WTC11 (cell line): ENCODE results near the gene IL4R. TPM values are rescaled to one million over a fixed set of nuclear protein-coding genes. Genes with fewer than 3 reads are reported as not detected.

ENCODE experiments used
- ATAC-seq: fragments of 200-7000 bp; cut with Tn5 transposase; 2 replicates; pipeline ENCODE4 v1.10.0; 2021; ENCODE audit warnings: mild to moderate bottlenecking, moderate library complexity
- CTCF ChIA-PET: fragments of 300-600 bp; sonication (Branson Sonifier 250); formaldehyde crosslinking; loops from one replicate; lab custom pipeline; 2021; ENCODE audit warnings: antibody characterized with exemption; lab: Charles Lee
- POLR2A ChIA-PET: fragments of 350-600 bp; sonication (Branson Sonifier 250); formaldehyde crosslinking; loops from one replicate; lab custom pipeline; 2021; ENCODE audit warnings: antibody characterized with exemption; lab: Charles Lee
- DNase-seq: peaks from one replicate; pipeline ENCODE4 v3.0.0; 2021; ENCODE audit warnings: low spot score
- H3K27ac Mint-ChIP-seq: 2 replicates; pipeline ENCODE4 v1.8.0; 2021; ENCODE audit warnings: mixed read lengths
- H3K27me3 Mint-ChIP-seq: 2 replicates; pipeline ENCODE4 v1.8.0; 2021; ENCODE audit warnings: low read depth, mild to moderate bottlenecking, moderate library complexity, mixed read lengths
- H3K36me3 Mint-ChIP-seq: 2 replicates; pipeline ENCODE4 v1.8.0; 2021; ENCODE audit warnings: mixed read lengths
- H3K4me1 Mint-ChIP-seq: 2 replicates; pipeline ENCODE4 v1.8.0; 2022; ENCODE audit warnings: mixed read lengths
- H3K4me3 Mint-ChIP-seq: 2 replicates; pipeline ENCODE4 v1.8.0; 2021; ENCODE audit warnings: mild to moderate bottlenecking, moderate library complexity, mixed read lengths
- H3K9me3 Mint-ChIP-seq: 2 replicates; pipeline ENCODE4 v1.8.0; 2021; ENCODE audit warnings: mixed read lengths
- ARID4B ChIP-seq: sonication (generic); formaldehyde crosslinking; IDR thresholded peaks from 2 replicates; pipeline ENCODE4 v1.8.0; 2023; ENCODE audit warnings: missing genetic modification reagents, mild to moderate bottlenecking, borderline replicate concordance
- CBFB ChIP-seq: sonication (generic); formaldehyde crosslinking; IDR thresholded peaks from 2 replicates; pipeline ENCODE4 v1.8.1; 2022; ENCODE audit warnings: mild to moderate bottlenecking, low read depth, missing genetic modification reagents
- CREB1 ChIP-seq: sonication (generic); formaldehyde crosslinking; IDR thresholded peaks from 2 replicates; pipeline ENCODE4 v1.8.0; 2023; ENCODE audit warnings: mild to moderate bottlenecking, missing genetic modification reagents
- CREM ChIP-seq: sonication (generic); formaldehyde crosslinking; IDR thresholded peaks from 2 replicates; pipeline ENCODE4 v1.8.1; 2022; ENCODE audit warnings: mild to moderate bottlenecking, missing genetic modification reagents, moderate library complexity
- E2F4 ChIP-seq: sonication (generic); formaldehyde crosslinking; IDR thresholded peaks from 2 replicates; pipeline ENCODE4 v1.8.1; 2022; ENCODE audit warnings: low read depth, mild to moderate bottlenecking, moderate library complexity, missing genetic modification reagents, borderline replicate concordance
- GRHL2 ChIP-seq: fragments of 250-450 bp; sonication (Bioruptor Pico); IDR thresholded peaks from 2 replicates; pipeline ENCODE4 v1.8.0; 2022; ENCODE audit warnings: mild to moderate bottlenecking, moderate library complexity; ENCODE audit not compliant: insufficient replicate concordance, severe bottlenecking
- GTF2I ChIP-seq: fragments of 250-450 bp; sonication (Bioruptor Pico); conservative IDR thresholded peaks from 2 replicates; pipeline ENCODE4 v1.4.0; 2021; ENCODE audit warnings: mild to moderate bottlenecking
- IRF1 ChIP-seq: sonication (generic); formaldehyde crosslinking; IDR thresholded peaks from 2 replicates; pipeline ENCODE4 v1.8.0; 2023; ENCODE audit warnings: missing genetic modification reagents
- MYBL2 ChIP-seq: sonication (generic); formaldehyde crosslinking; IDR thresholded peaks from 2 replicates; pipeline ENCODE4 v1.8.1; 2023; ENCODE audit warnings: mild to moderate bottlenecking, moderate library complexity, missing genetic modification reagents
- OVOL2 ChIP-seq: fragments of 250-450 bp; sonication (Bioruptor Pico); IDR thresholded peaks from 2 replicates; pipeline ENCODE4 v1.9.0; 2021; ENCODE audit warnings: mild to moderate bottlenecking, borderline replicate concordance
- SOX15 ChIP-seq: fragments of 250-450 bp; sonication (Bioruptor Pico); IDR thresholded peaks from 2 replicates; pipeline ENCODE4 v1.9.0; 2021; ENCODE audit warnings: mild to moderate bottlenecking
- STAT6 ChIP-seq: sonication (generic); formaldehyde crosslinking; conservative IDR thresholded peaks from 2 replicates; pipeline ENCODE4 v1.8.1; 2023; ENCODE audit warnings: mild to moderate bottlenecking, low read depth, missing genetic modification reagents, moderate library complexity
- TCF7 ChIP-seq: sonication (generic); formaldehyde crosslinking; IDR thresholded peaks from 2 replicates; pipeline ENCODE4 v1.8.0; 2022; ENCODE audit warnings: mild to moderate bottlenecking, low read depth, missing genetic modification reagents, moderate library complexity
- TEAD4 ChIP-seq: sonication (generic); formaldehyde crosslinking; IDR thresholded peaks from 2 replicates; pipeline ENCODE4 v1.8.0; 2022; ENCODE audit warnings: mild to moderate bottlenecking, missing genetic modification reagents
- ZNF138 ChIP-seq: sonication (generic); formaldehyde crosslinking; conservative IDR thresholded peaks from 2 replicates; pipeline ENCODE4 v1.8.1; 2022; ENCODE audit warnings: mild to moderate bottlenecking, moderate library complexity, missing genetic modification reagents
- ZNF317 ChIP-seq: sonication (generic); formaldehyde crosslinking; IDR thresholded peaks from 2 replicates; pipeline ENCODE4 v1.8.1; 2023; ENCODE audit warnings: low read depth, mild to moderate bottlenecking, moderate library complexity, missing genetic modification reagents, borderline replicate concordance
- ZNF423 ChIP-seq: fragments of 250-450 bp; sonication (Bioruptor Pico); IDR thresholded peaks from 2 replicates; pipeline ENCODE4 v2.1.2; 2022; ENCODE audit warnings: mild to moderate bottlenecking, moderate library complexity
- ZSCAN18 ChIP-seq: fragments of 250-450 bp; sonication (Bioruptor Pico); IDR thresholded peaks from 2 replicates; pipeline ENCODE4 v2.1.2; 2022; ENCODE audit warnings: mild to moderate bottlenecking, moderate library complexity
- total RNA-seq: library from RNA; stranded (reverse); gene quantifications from 3 replicates; pipeline ENCODE4 v1.2.3, GENCODE V29; 2021
- TF ChIP-seq, protein P1 (sequence below): fragments of 250-450 bp; sonication (Bioruptor Pico); conservative IDR thresholded peaks from 2 replicates; pipeline ENCODE4 v1.9.0; 2021; ENCODE audit warnings: mild to moderate bottlenecking
- TF ChIP-seq, protein P2 (sequence below): sonication (generic); formaldehyde crosslinking; IDR thresholded peaks from 2 replicates; pipeline ENCODE4 v1.8.1; 2022; ENCODE audit warnings: low read depth, missing genetic modification reagents, borderline replicate concordance
- TF ChIP-seq, protein P3 (sequence below): sonication (generic); formaldehyde crosslinking; IDR thresholded peaks from 2 replicates; pipeline ENCODE4 v1.8.1; 2023; ENCODE audit warnings: mild to moderate bottlenecking, missing genetic modification reagents, moderate library complexity

Gene IL4R
- total RNA-seq, 1 experiment from 2014 or later, result 28.7 TPM

- no peak for TF ChIP-seq ARID4B (CRISPR knock-in tag)
- no peak for TF ChIP-seq ZSCAN18 (CRISPR knock-in tag)
- TF ChIP-seq ZNF423 (CRISPR knock-in tag), result no peak
- no peak for TF ChIP-seq SOX15 (CRISPR knock-in tag)
- TF ChIP-seq, protein P1, sequence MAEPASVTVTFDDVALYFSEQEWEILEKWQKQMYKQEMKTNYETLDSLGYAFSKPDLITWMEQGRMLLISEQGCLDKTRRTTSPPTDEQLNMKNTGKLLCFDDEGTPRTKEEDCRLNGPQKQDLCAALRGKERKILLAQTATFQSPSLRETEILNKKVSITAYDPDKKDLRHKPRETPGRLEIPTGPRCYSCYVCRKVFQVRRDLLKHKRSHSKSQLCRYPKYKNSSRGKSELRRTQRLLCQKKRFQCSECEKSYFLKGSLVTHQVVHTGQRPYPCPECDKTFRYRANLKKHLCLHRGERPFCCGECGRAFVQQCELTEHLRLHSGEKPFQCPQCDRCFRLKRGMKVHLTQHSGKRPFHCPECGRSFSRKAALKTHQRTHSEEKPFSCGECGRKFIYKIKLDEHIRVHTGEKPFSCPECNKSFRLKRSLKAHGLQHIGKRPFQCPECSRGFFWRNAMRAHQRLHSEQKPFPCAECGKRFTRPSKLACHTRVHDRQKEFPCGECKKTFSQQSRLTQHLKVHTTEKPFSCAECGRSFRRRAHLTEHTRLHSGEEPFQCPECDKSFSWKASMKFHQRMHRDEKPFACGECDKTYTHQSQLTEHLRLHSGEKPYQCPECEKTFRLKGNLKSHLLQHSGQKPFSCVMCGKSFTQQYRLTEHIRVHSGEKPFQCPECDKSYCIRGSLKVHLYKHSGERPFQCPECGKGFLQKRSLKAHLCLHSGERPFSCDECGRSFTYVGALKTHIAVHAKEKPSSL (CRISPR knock-in tag), result no peak
- no peak for TF ChIP-seq E2F4
- no peak for TF ChIP-seq CREM
- TF ChIP-seq STAT6 (CRISPR knock-in tag), result no peak
- TF ChIP-seq, protein P2, sequence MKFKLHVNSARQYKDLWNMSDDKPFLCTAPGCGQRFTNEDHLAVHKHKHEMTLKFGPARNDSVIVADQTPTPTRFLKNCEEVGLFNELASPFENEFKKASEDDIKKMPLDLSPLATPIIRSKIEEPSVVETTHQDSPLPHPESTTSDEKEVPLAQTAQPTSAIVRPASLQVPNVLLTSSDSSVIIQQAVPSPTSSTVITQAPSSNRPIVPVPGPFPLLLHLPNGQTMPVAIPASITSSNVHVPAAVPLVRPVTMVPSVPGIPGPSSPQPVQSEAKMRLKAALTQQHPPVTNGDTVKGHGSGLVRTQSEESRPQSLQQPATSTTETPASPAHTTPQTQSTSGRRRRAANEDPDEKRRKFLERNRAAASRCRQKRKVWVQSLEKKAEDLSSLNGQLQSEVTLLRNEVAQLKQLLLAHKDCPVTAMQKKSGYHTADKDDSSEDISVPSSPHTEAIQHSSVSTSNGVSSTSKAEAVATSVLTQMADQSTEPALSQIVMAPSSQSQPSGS, result no peak
- no peak for TF ChIP-seq MYBL2 (CRISPR knock-in tag)
- no peak for TF ChIP-seq ZNF317 (CRISPR knock-in tag)
Measured at GRCh38 chr16:27340654-27341053, 26.9 kb downstream of the IL4R start (continued).

DNA sequence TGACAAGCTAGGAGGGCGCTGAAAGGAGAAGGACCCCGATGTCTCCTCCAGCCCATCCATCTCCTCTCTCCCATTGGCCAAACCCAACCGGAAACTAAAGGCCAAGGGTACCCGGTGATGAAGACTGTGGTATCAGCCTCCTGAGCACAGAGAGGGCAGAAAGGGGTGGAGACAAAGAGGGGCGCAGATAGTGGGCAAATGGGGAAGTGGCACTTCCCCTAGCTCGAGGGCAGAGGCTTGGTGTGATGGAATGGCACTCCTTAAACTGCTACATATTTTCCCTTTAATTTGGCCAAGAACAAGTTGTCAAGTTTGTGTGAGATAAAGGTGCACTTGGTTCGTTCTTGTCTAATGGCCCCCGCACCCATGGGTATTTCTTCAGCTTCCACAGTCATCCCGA is 27.8 kb downstream of the IL4R start:
- Mint-ChIP-seq H3K27me3 (no peaks in the 10 kb centered on the region), H3K4me3 (no peak overlapping the region), H3K27ac (no peak overlapping the region), H3K4me1 (peaks cover under 1% of the 10 kb centered on the region; the same call in 1 of the 2 replicates), H3K36me3 (peaks cover 51% of the 10 kb centered on the region)
- DNase-seq (no peak), ATAC-seq (no peak)
- ChIA-PET CTCF (interaction anchor here (1.0 kb wide), 1 partner anchor 14 kb away, joined by 4 read pairs; no protein-coding TSS in a partner anchor), POLR2A (no interaction called here)
- TF ChIP-seq, protein P3, sequence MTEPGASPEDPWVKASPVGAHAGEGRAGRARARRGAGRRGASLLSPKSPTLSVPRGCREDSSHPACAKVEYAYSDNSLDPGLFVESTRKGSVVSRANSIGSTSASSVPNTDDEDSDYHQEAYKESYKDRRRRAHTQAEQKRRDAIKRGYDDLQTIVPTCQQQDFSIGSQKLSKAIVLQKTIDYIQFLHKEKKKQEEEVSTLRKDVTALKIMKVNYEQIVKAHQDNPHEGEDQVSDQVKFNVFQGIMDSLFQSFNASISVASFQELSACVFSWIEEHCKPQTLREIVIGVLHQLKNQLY (CRISPR knock-in tag), result no peak
- TF ChIP-seq TEAD4 (no peak), MYBL2 (CRISPR knock-in tag) (no peak), TCF7 (no peak), CREB1 (CRISPR knock-in tag) (no peak), CBFB (CRISPR knock-in tag) (no peak), GTF2I (CRISPR knock-in tag) (no peak), IRF1 (CRISPR knock-in tag) (no peak), OVOL2 (CRISPR knock-in tag) (no peak), GRHL2 (CRISPR knock-in tag) (no peak), ZNF138 (CRISPR knock-in tag) (no peak)
- TF ChIP-seq, all 79 proteins: peak for 0
- 0 out of 2 replicates have a peak, but pooled peaks cover 8% of the 10 kb centered on the region for H3K9me3 Mint-ChIP-seq
